ENCODE results near the gene PHLPP1. TPM values are rescaled to one million over a fixed set of nuclear protein-coding genes. Genes with fewer than 3 reads are reported as not detected.

The PHLPP1 gene
- polyA plus RNA-seq, 4 donors = 13.8 to 22.5 (median 16.6) TPM

Other genes with a start within 250 kb of the PHLPP1 start
- gene ZCCHC2, start 192.5 kb upstream of the PHLPP1 start, polyA plus RNA-seq (ENCODE audit: insufficient read length in 4 of 4) = 10 to 100 TPM; 10.1 to 18.6 (median 15.3) TPM